Immature natural killer cell (primary cell): ENCODE data around the gene RIMBP3B. TPM values are rescaled to one million over a fixed set of nuclear protein-coding genes. Genes with fewer than 3 reads are reported as not detected.
"Not testable (repeated sequence)": the region's sequence is repeated elsewhere in the genome, so short reads cannot be mapped to it uniquely, and the experiment has no call there.

Experiments
- DNase-seq, 3 donors: peaks; one replicate each; pipeline ENCODE4 v3.0.0; 2022; ENCODE audit warnings: mixed read lengths in 1 of 3
- H3K27ac Mint-ChIP-seq, 6 donors: one replicate each; pipeline ENCODE4 v1.8.0; 2020; ENCODE audit warnings: mixed read lengths in 6 of 6, mild to moderate bottlenecking in 5 of 6, inconsistent platforms in 4 of 6, moderate library complexity in 3 of 6
- H3K27me3 Mint-ChIP-seq, 3 donors: one replicate each; pipeline ENCODE4 v1.8.0; 2020 to 2021; ENCODE audit warnings: low read depth in 3 of 3, mild to moderate bottlenecking in 3 of 3, mixed read lengths in 3 of 3, moderate library complexity in 3 of 3, inconsistent platforms in 1 of 3
- H3K36me3 Mint-ChIP-seq, 3 donors: one replicate each; pipeline ENCODE4 v1.8.0; 2020; ENCODE audit warnings: mixed read lengths in 3 of 3, inconsistent platforms in 2 of 3, mild to moderate bottlenecking in 2 of 3
- H3K4me1 Mint-ChIP-seq, 2 donors: one replicate each; pipeline ENCODE4 v1.8.0; 2020; ENCODE audit warnings: inconsistent platforms in 2 of 2, mild to moderate bottlenecking in 2 of 2, mixed read lengths in 2 of 2, moderate library complexity in 1 of 2
- H3K4me3 Mint-ChIP-seq, 5 donors: one replicate each; pipeline ENCODE4 v1.8.0; 2020; ENCODE audit warnings: mild to moderate bottlenecking in 5 of 5, mixed read lengths in 5 of 5, inconsistent platforms in 3 of 5, moderate library complexity in 3 of 5
- H3K9me3 Mint-ChIP-seq, 6 donors: one replicate each; pipeline ENCODE4 v1.8.0; 2020; ENCODE audit warnings: mild to moderate bottlenecking in 6 of 6, mixed read lengths in 6 of 6, inconsistent platforms in 4 of 6, moderate library complexity in 3 of 6
- polyA plus RNA-seq, 3 donors: library from polyadenylated mRNA; unstranded; fragments of 300-500 nt; fragmentation: Illumina TruSeq; gene quantifications; one replicate each; pipeline ENCODE4 v1.2.3, GENCODE V29; 2021

Gene RIMBP3B
- polyA plus RNA-seq, 3 donors from 2014 or later, result 0.12 to 0.52 TPM; not detected in 1

DNA sequence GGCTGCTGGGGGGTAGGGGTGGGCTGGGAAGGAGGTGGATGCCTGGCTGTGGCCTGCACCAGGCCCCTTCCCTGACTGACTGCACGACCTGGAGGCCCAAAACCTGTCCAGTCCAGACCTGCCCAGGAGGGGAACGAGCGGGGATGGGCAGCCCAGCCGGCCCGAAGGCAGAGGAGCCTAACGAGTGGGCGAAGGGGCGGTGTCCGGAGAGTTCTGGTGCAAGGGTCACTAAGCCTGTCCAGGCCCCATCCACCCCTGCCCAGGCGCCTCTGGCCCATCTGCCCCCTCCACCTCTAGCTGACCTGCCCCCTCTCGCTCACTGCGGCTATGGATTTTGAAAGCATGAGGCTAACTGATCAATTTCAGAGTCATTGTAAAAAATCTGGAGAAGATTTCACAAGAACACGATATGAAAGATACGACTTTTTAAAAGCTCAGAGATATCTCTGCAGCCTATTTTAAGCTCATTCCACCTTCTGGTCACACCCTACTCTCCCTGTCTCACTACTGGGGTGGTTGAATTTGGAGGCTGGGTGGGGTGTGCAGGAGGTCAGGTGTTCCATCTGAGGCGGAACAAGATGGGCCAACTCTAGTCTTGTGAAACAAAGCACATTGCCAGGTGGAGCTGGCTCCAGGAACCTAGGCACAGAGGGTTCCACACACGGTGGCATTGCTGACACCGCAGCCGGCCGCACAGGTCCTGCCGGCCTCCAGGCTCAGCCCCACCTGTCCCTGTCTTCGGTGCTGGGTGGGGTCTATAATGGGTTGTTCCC is 17.8 kb downstream of the RIMBP3B start:
- DNase-seq, H3K27ac Mint-ChIP-seq, H3K4me3 Mint-ChIP-seq, H3K36me3 Mint-ChIP-seq, H3K9me3 Mint-ChIP-seq, H3K4me1 Mint-ChIP-seq, H3K27me3 Mint-ChIP-seq: not testable (repeated sequence)

- H3K27ac Mint-ChIP-seq, H3K9me3 Mint-ChIP-seq, H3K4me3 Mint-ChIP-seq, H3K27me3 Mint-ChIP-seq, H3K4me1 Mint-ChIP-seq, H3K36me3 Mint-ChIP-seq, DNase-seq: not testable (repeated sequence)
Observed at GRCh38 chr22:21402763-21403314, 19.3 kb downstream of the RIMBP3B start.

GRCh38 chr22:21407139-21407538 is 23.6 kb downstream of the RIMBP3B start:
- not testable (repeated sequence) for H3K36me3 Mint-ChIP-seq, H3K27ac Mint-ChIP-seq

DNA sequence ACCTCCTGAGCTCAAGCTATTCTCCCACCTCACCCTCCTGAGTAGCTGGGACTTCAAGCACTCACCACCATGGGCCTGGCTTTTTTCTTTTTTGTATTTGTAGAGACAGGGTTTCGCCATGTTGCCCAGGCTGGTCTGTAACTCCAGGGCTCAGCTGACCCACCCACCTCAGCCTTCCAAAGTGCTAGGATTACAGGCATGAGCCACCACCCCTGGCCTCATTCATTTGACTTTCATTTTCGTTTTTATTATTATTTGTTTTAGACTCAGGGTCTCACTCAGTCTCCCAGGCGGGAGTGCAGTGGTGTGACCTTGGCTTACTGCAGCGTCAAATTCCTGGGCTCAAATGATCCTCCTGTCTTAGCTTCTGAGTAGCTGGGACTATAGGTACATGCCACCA is 24.2 kb downstream of the RIMBP3B start:
- H3K27ac Mint-ChIP-seq, DNase-seq, H3K4me3 Mint-ChIP-seq, H3K9me3 Mint-ChIP-seq, H3K36me3 Mint-ChIP-seq, H3K4me1 Mint-ChIP-seq, H3K27me3 Mint-ChIP-seq: not testable (repeated sequence)

More at GRCh38 chr22:21407139-21407538, 23.6 kb downstream of the RIMBP3B start:
- not testable (repeated sequence) for H3K27me3 Mint-ChIP-seq, H3K4me1 Mint-ChIP-seq, H3K4me3 Mint-ChIP-seq, DNase-seq, H3K9me3 Mint-ChIP-seq

GRCh38 chr22:21416375-21416774 is 32.8 kb downstream of the RIMBP3B start:
- not testable (repeated sequence) for H3K36me3 Mint-ChIP-seq, H3K27ac Mint-ChIP-seq, H3K27me3 Mint-ChIP-seq, DNase-seq, H3K4me3 Mint-ChIP-seq, H3K9me3 Mint-ChIP-seq, H3K4me1 Mint-ChIP-seq

DNA sequence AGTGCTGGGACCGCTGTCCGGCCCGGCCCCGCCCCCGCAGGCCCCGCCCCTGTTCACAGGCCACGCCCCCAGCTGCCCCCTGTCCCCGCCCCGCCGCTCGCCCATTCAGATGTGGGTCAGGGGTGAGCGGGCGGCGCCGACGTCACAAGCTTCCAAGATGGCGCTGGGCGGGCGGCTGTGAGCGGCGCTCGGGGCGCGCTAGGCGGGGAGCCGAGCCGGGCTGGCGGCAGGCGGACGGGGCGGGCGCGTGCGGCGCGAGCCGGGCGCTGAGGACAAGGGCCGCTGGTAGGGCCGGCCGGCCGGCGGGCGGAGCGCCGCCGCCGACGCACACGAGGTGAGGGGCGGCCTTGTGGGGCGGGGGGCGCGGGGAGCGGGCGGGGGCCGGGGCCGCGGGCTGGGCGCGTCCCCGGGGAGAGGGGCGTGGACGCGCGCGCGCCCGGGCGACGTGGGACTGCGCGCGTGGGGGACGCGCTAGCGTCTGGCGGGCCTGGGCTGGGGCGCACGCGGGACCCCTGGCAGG is 33.7 kb downstream of the RIMBP3B start, which contains the start of gene HIC2:
TSS of gene HIC2 (plus strand) at position 145 of the 520 bp plus-strand sequence. CDS start 25,461 bp downstream, outside the sequence.
- peak; percentile 40 to 61 (median 57) for DNase-seq
- not testable (repeated sequence) for H3K36me3 Mint-ChIP-seq, H3K27me3 Mint-ChIP-seq, H3K4me1 Mint-ChIP-seq, H3K27ac Mint-ChIP-seq, H3K9me3 Mint-ChIP-seq
- peak within 1 kb of the TSS in 3 of 5 donors; percentile 43 to 62 (median 52) for H3K4me3 Mint-ChIP-seq

- H3K4me3 Mint-ChIP-seq, result peak overlapping the region in 3 of 5 donors; percentile 43 to 62 (median 52)
- not testable (repeated sequence) for H3K36me3 Mint-ChIP-seq, H3K27me3 Mint-ChIP-seq, H3K4me1 Mint-ChIP-seq, H3K9me3 Mint-ChIP-seq, H3K27ac Mint-ChIP-seq
- peak; percentile 14 to 31 (median 18) for DNase-seq
Observed at GRCh38 chr22:21417853-21418252, 34.3 kb downstream of the RIMBP3B start.

- H3K4me1 Mint-ChIP-seq, H3K27me3 Mint-ChIP-seq, H3K4me3 Mint-ChIP-seq, H3K36me3 Mint-ChIP-seq, H3K27ac Mint-ChIP-seq, H3K9me3 Mint-ChIP-seq, DNase-seq: not testable (repeated sequence)
Observed at GRCh38 chr22:21418974-21419638, 35.6 kb downstream of the RIMBP3B start.

DNA sequence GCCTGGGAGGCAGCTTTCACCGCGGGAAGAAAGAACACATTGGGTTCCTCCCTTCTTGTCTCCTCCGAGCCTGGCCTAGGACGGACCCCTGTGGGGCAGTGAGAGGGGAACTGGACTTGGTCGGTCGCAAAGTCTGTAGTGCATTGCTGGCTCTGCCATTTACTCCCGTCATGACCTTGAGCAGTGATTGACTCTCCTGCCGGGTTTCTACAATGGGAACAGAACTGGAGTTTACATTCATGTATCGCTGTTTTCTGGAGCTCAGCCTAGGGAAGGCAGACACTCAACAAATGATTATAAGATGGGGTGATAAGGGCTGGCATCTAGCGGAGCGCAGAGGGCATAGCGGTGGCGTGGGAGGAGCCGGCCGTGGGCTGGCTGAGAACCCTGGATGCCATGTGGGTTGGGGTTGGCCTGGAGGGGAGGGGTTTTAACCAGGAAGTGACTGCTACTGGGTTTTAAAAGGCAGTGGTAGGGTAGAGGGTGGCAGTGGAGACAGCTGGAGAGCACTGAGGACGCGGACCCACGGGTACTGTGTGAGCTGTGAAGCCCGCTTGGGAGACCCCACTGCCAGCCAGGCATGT is 36.7 kb downstream of the RIMBP3B start:
- peak; percentile 12 to 19 (median 16) for DNase-seq
- not testable (repeated sequence) for H3K9me3 Mint-ChIP-seq, H3K36me3 Mint-ChIP-seq, H3K4me1 Mint-ChIP-seq, H3K4me3 Mint-ChIP-seq, H3K27ac Mint-ChIP-seq, H3K27me3 Mint-ChIP-seq

DNA sequence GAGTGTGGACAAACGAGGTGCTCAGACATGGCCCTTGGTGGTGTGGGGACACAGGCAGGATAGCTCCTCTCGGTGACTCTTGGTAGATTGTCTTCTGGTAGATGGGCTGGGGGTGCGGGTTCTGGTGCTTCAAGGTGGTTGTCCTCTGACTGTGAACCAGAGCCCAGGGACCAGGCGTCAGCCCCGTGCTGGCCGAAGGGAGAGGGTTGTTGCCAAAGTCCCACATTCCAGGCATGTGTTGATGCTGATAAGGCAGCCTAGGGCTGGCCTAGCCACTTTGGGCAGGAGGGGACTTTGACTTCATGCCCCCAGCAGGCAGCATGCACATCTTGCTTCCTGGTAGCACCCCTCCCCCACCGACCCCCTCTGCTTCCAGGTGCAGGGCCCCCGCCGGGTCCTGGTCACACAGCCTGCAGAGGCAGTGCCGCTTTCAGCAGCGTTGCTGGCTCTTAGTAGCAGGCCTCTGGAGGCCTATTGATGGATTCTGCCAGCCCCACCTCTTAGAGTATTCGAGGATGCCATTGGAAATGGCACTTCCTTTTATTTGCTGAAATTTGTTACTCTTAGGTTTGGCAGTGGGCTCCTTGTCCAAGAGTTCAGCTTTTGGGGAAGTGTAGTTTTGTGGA is 40.6 kb downstream of the RIMBP3B start:
- not testable (repeated sequence) for H3K9me3 Mint-ChIP-seq, H3K4me1 Mint-ChIP-seq, H3K27ac Mint-ChIP-seq, H3K4me3 Mint-ChIP-seq, H3K36me3 Mint-ChIP-seq, DNase-seq, H3K27me3 Mint-ChIP-seq

DNA sequence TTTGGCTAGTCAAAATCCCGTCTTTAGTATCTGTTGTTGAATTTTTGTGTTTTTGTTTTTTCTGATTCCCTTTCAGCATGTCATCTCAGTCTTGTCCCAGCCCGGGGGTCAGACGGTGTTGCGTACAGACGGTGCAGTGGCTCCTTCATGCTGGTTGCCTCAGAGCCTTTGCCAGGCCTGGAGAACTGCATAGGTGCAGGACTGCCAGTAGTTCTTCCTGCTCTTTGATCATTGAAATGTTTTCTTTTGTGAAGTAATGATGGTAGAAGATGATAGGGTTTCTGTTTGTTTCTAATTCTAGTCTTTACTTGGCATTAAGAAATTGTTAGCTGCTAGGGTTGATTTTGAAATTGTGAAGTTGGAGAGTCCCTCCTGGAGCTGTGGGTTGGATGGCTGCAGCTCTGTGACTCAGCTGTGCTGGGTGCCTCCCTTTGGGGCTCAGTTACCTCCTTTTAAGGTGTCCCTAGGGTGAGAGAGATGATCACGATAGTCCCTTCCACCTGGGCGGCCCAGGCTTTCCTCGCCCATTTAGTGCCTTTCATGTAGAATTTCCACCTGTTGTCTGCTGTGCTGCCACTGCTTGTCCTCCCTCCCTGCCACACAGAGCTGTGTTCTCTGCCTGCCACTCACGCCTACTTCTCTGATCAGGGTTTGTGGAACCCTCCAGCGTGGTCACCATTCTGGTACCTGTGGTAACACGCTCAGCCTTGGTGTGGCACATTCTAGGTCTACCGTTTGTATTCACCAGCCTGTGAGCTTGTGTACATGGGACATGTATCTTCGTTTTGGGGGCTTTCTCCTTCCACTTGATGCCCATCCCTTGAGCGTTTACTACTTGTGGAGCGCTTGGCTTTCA is 51.1 kb downstream of the RIMBP3B start:
- DNase-seq, H3K27ac Mint-ChIP-seq, H3K9me3 Mint-ChIP-seq, H3K4me3 Mint-ChIP-seq, H3K36me3 Mint-ChIP-seq, H3K27me3 Mint-ChIP-seq, H3K4me1 Mint-ChIP-seq: not testable (repeated sequence)

DNA sequence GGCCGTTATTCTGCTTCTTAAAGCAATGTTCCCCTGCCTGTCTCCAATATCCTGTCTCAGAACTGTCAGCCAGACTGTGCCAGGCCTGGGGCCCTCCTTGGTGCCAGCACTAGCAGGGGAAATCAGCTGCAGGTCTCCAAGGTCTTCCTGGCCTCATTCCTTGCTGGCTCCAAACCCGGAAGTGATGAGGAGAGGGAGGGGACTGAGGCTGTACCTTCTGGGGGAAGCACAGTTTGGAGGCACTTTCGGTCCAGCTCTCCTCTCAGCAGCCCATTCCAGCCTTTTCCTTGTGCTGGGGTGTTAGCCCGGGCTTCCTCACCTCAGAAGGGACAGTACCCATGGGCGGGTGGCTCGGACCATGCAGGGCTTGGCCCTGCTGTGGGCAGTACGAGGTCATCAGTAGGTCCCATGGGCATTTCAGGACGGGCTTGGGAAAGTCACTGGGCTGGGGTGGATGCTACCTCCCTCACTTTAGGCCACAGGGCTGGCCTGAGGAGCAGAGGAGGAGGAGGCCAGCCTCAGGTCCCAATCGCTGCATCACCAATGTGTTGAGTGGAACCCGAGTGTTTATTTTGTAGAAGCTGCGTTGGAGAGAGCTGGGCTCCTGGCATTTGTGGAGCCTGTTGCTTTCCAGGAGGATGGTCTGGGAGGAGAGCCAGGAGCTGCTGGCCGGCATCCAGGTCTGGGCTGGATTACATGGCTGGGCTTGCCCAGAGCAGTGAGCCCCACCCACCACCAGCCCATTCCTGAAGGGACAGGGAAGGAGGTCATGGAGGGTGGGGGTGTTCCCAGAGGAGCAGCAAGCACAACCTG is 52.7 kb downstream of the RIMBP3B start:
- not testable (repeated sequence) for DNase-seq, H3K36me3 Mint-ChIP-seq

More for the DNA sequence above, 52.7 kb downstream of the RIMBP3B start:
- not testable (repeated sequence) for H3K4me3 Mint-ChIP-seq, H3K27me3 Mint-ChIP-seq, H3K27ac Mint-ChIP-seq, H3K9me3 Mint-ChIP-seq, H3K4me1 Mint-ChIP-seq
